HCT116 (cell line): ENCODE results near the gene TUBA1B.
A peak's percentile ranks its signal among the peaks of the same experiment; 100 is the strongest.

ENCODE experiments used
- EZH2 ChIP-seq: fragments of 200-600 bp; sonication (generic); IDR thresholded peaks from 2 replicates; pipeline ENCODE4 v1.6.1; 2017; ENCODE audit warnings: antibody characterized with exemption, mixed run types
- POLR2A ChIP-seq: IDR thresholded peaks from 2 replicates; pipeline ENCODE4 v1.7.0; 2011; ENCODE audit warnings: borderline replicate concordance; ENCODE audit not compliant: insufficient read depth, insufficient read length; ENCODE audit errors: extremely low read depth
- RAD21 ChIP-seq: IDR thresholded peaks from 2 replicates; pipeline ENCODE4 v1.6.1; 2012; ENCODE audit warnings: low read depth, mild to moderate bottlenecking
- ZFX ChIP-seq: fragments of 450-650 bp; IDR thresholded peaks from 2 replicates; pipeline ENCODE4 v1.6.1; 2017
- ZNF274 ChIP-seq: fragments of 200-500 bp; sonication (Bioruptor generic); IDR thresholded peaks from 2 replicates; pipeline ENCODE4 v1.6.1; 2014; ENCODE audit warnings: mild to moderate bottlenecking, low read depth, low read length, inconsistent platforms
- TF ChIP-seq, protein P1 (sequence below), 3 experiments: fragments of 200-600 bp in 1 of 3; sonication (generic) in 1 of 3; IDR thresholded peaks in 2 of 3; conservative IDR thresholded peaks in 1 of 3; 2 replicates each; pipeline ENCODE4 v1.5.1; 2012 to 2017; ENCODE audit warnings: low read depth in 2 of 3, low read length in 2 of 3, antibody characterized with exemption in 1 of 3, borderline replicate concordance in 1 of 3, control low read depth in 1 of 3, mild to moderate bottlenecking in 1 of 3, mixed read lengths in 1 of 3, mixed run types in 1 of 3, moderate library complexity in 1 of 3; ENCODE audit not compliant: insufficient read depth in 1 of 3
- TF ChIP-seq, protein P2 (sequence below): IDR thresholded peaks from 2 replicates; pipeline ENCODE4 v1.6.1; 2012

DNA sequence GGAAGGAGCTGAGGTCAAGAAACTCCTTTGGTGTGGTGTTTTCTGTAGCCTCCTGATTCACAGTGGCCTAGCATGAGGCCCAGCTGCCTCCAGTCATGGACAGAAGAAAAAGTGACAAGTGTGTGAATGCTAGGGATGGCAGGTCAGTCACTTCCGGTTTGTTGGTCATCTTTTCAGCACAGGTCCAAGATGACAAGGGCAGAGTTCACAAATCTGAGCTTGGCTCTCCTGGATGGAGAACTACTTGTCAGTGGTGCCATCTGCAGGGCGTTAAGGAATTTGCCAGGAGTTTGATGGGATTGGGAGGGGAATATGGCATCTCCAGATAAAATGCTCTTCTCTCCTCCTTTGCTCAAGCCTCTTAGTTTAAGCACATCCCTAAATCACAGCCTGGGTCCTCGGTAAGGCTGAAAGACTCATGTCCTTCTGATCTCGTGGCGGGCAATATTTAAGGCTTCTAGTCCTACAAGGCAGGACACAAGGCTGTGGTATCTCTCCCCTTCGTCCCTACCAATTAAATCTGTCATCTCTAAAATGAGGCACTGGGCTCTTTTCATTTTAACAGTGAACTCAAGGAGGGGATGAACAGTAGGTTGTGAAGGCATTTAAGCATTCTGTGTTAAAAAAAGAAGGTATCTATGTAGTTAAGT, 10.0 kb downstream of the TUBA1B start:
- TF ChIP-seq, protein P1, sequence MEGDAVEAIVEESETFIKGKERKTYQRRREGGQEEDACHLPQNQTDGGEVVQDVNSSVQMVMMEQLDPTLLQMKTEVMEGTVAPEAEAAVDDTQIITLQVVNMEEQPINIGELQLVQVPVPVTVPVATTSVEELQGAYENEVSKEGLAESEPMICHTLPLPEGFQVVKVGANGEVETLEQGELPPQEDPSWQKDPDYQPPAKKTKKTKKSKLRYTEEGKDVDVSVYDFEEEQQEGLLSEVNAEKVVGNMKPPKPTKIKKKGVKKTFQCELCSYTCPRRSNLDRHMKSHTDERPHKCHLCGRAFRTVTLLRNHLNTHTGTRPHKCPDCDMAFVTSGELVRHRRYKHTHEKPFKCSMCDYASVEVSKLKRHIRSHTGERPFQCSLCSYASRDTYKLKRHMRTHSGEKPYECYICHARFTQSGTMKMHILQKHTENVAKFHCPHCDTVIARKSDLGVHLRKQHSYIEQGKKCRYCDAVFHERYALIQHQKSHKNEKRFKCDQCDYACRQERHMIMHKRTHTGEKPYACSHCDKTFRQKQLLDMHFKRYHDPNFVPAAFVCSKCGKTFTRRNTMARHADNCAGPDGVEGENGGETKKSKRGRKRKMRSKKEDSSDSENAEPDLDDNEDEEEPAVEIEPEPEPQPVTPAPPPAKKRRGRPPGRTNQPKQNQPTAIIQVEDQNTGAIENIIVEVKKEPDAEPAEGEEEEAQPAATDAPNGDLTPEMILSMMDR (IDR thresholded peaks at IDR 0.05 in 2 of 3, conservative IDR thresholded peaks at IDR 0.05 in 1 of 3; ENCODE audit: borderline replicate concordance in 1 of 3, insufficient read depth in 1 of 3, low read depth in 2 of 3, low read length in 2 of 3) = peak; percentile 70 to 79 (median 77); a peak in 5 of 6 replicates
- TF ChIP-seq POLR2A = no peak
- TF ChIP-seq, protein P2, sequence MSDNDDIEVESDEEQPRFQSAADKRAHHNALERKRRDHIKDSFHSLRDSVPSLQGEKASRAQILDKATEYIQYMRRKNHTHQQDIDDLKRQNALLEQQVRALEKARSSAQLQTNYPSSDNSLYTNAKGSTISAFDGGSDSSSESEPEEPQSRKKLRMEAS = no peak
- TF ChIP-seq ZFX = no peak
- no peak for TF ChIP-seq EZH2
- TF ChIP-seq ZNF274 = no peak
- TF ChIP-seq RAD21 = peak; percentile 86
